SU-DHL-6 (cell line): ENCODE data around the gene TBC1D5.

ENCODE experiments used
- H2AFZ ChIP-seq: fragments of 200-600 bp; sonication (generic); 2 replicates; pipeline ENCODE4 v1.6.1; 2014; ENCODE audit warnings: low read depth, mild to moderate bottlenecking, moderate library complexity, mixed read lengths, antibody characterized with exemption, low read length; ENCODE audit not compliant: severe bottlenecking
- H3F3A ChIP-seq: fragments of 200-600 bp; shearing (Covaris generic); 2 replicates; pipeline ENCODE4 v1.6.0; 2016; ENCODE audit warnings: antibody characterized with exemption, mild to moderate bottlenecking; ENCODE audit not compliant: insufficient read depth
- H3K27ac ChIP-seq: fragments of 200-600 bp; sonication (generic); 2 replicates; pipeline ENCODE4 v1.5.1; 2016; ENCODE audit warnings: low read depth, mild to moderate bottlenecking, low read length, moderate library complexity, mixed read lengths
- H3K27me3 ChIP-seq: fragments of 200-600 bp; sonication (generic), shearing (Covaris generic); 2 replicates; pipeline ENCODE4 v1.6.0; 2014; ENCODE audit warnings: mild to moderate bottlenecking, low read length
- H3K36me3 ChIP-seq: fragments of 200-600 bp; sonication (generic); 2 replicates; pipeline ENCODE4 v1.6.1; 2014; ENCODE audit warnings: mild to moderate bottlenecking, low read length, mixed read lengths
- H3K4me2 ChIP-seq: fragments of 300-600, 200-600 bp; shearing (Covaris generic), sonication (generic); 2 replicates; pipeline ENCODE4 v1.6.0; 2014; ENCODE audit warnings: low read length, low read depth, mild to moderate bottlenecking; ENCODE audit not compliant: poor library complexity, severe bottlenecking
- H3K4me3 ChIP-seq: fragments of 200-600 bp; sonication (generic); 2 replicates; pipeline ENCODE4 v1.5.1; 2014; ENCODE audit warnings: antibody characterized with exemption, low read length, mild to moderate bottlenecking, mixed read lengths; ENCODE audit not compliant: insufficient read depth, poor library complexity, severe bottlenecking
- H3K79me2 ChIP-seq: fragments of 200-600 bp; sonication (generic); 2 replicates; pipeline ENCODE4 v1.6.1; 2014; ENCODE audit warnings: mild to moderate bottlenecking, low read length, moderate library complexity; ENCODE audit not compliant: insufficient read depth
- H3K9ac ChIP-seq: fragments of 200-600 bp; sonication (generic); 2 replicates; pipeline ENCODE4 v1.7.0; 2014; ENCODE audit warnings: mild to moderate bottlenecking, low read length
- H3K9me2 ChIP-seq: fragments of 200-600 bp; sonication (generic); replicated peaks from 2 replicates; pipeline ENCODE4 v1.6.1; 2014; ENCODE audit warnings: low read length; ENCODE audit not compliant: insufficient read depth
- H3K9me3 ChIP-seq: fragments of 200-600 bp; sonication (generic); 2 replicates; pipeline ENCODE4 v1.6.1; 2014; ENCODE audit warnings: low read length, mixed read lengths; ENCODE audit not compliant: insufficient read depth
- H4K20me1 ChIP-seq: fragments of 200-600 bp; sonication (generic); 2 replicates; pipeline ENCODE4 v1.6.1; 2014; ENCODE audit warnings: low read depth, mild to moderate bottlenecking, antibody characterized with exemption, low read length, moderate library complexity, mixed read lengths
- EZH2phosphoT487 ChIP-seq: fragments of 200-600 bp; sonication (generic), shearing (Covaris generic); conservative IDR thresholded peaks from 2 replicates; pipeline ENCODE4 v1.6.1; 2018; ENCODE audit warnings: mild to moderate bottlenecking, antibody characterized with exemption, low read length, moderate library complexity, mixed read lengths
- TF ChIP-seq, protein P1 (sequence below): fragments of 200-600 bp; sonication (generic); IDR thresholded peaks from one replicate; pipeline ENCODE4 v1.5.1; 2017; ENCODE audit warnings: antibody characterized with exemption, mild to moderate bottlenecking, low read length, moderate library complexity; ENCODE audit not compliant: insufficient read depth, poor library complexity, severe bottlenecking

The TBC1D5 gene

GRCh38 chr3:17554078-17554477, 188.4 kb downstream of the TBC1D5 start:
- H3K27ac ChIP-seq, result no peak overlapping the region
- no peak overlapping the region for H3K4me2 ChIP-seq
- H2AFZ ChIP-seq, result no peak overlapping the region
- no peaks in the 10 kb centered on the region for H3K27me3 ChIP-seq
- H3K9me2 ChIP-seq, result no peaks in the 10 kb centered on the region
- no peak overlapping the region for H3K9ac ChIP-seq
- no peaks in the 10 kb centered on the region for H3K9me3 ChIP-seq
- H3K4me3 ChIP-seq, result no peak overlapping the region
- TF ChIP-seq, protein P1, sequence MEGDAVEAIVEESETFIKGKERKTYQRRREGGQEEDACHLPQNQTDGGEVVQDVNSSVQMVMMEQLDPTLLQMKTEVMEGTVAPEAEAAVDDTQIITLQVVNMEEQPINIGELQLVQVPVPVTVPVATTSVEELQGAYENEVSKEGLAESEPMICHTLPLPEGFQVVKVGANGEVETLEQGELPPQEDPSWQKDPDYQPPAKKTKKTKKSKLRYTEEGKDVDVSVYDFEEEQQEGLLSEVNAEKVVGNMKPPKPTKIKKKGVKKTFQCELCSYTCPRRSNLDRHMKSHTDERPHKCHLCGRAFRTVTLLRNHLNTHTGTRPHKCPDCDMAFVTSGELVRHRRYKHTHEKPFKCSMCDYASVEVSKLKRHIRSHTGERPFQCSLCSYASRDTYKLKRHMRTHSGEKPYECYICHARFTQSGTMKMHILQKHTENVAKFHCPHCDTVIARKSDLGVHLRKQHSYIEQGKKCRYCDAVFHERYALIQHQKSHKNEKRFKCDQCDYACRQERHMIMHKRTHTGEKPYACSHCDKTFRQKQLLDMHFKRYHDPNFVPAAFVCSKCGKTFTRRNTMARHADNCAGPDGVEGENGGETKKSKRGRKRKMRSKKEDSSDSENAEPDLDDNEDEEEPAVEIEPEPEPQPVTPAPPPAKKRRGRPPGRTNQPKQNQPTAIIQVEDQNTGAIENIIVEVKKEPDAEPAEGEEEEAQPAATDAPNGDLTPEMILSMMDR, result no peak
- TF ChIP-seq EZH2phosphoT487, result no peak
- H3F3A ChIP-seq, result peaks cover 3% of the 10 kb centered on the region; the same call in 1 of the 2 replicates
- no peaks in the 10 kb centered on the region for H3K36me3 ChIP-seq
- H4K20me1 ChIP-seq, result no peaks in the 10 kb centered on the region
- 0 out of 2 replicates have a peak, but pooled peaks cover 4% of the 10 kb centered on the region for H3K79me2 ChIP-seq

- Histone ChIP-seq H3K9ac (no peak overlapping the region), H3K79me2 (0 out of 2 replicates have a peak, but pooled peaks cover 4% of the 10 kb centered on the region), H3F3A (peaks cover 3% of the 10 kb centered on the region; the same call in 1 of the 2 replicates), H3K9me3 (no peaks in the 10 kb centered on the region), H3K4me2 (no peak overlapping the region), H3K4me3 (no peak overlapping the region), H3K27me3 (no peaks in the 10 kb centered on the region), H3K9me2 (no peaks in the 10 kb centered on the region), H3K36me3 (no peaks in the 10 kb centered on the region), H3K27ac (no peak overlapping the region), H4K20me1 (no peaks in the 10 kb centered on the region), H2AFZ (no peak overlapping the region)
- TF ChIP-seq, protein P1, result no peak
These were observed 189.4 kb downstream of the TBC1D5 start for GRCh38 chr3:17553080-17553479.

- no peak overlapping the region for H2AFZ ChIP-seq
- H4K20me1 ChIP-seq, result no peaks in the 10 kb centered on the region
- H3K9me3 ChIP-seq, result no peaks in the 10 kb centered on the region
- no peak overlapping the region for H3K4me3 ChIP-seq
- peaks cover 3% of the 10 kb centered on the region; the same call in 1 of the 2 replicates for H3F3A ChIP-seq
- no peaks in the 10 kb centered on the region for H3K27me3 ChIP-seq
- no peak overlapping the region for H3K27ac ChIP-seq
- no peak overlapping the region for H3K4me2 ChIP-seq
- H3K9me2 ChIP-seq, result no peaks in the 10 kb centered on the region
- H3K9ac ChIP-seq, result no peak overlapping the region
- 0 out of 2 replicates have a peak, but pooled peaks cover 4% of the 10 kb centered on the region for H3K79me2 ChIP-seq
- no peak for TF ChIP-seq EZH2phosphoT487
- TF ChIP-seq, protein P1, result no peak
- no peaks in the 10 kb centered on the region for H3K36me3 ChIP-seq
These were observed 190.1 kb downstream of the TBC1D5 start for GRCh38 chr3:17552351-17552750.
